Liver (tissue), 1 donor: ENCODE data around the gene ATG5.

ENCODE experiments used
- SP1 ChIP-seq: IDR thresholded peaks from 2 replicates; pipeline ENCODE4 v1.6.1; 2018; ENCODE audit warnings: antibody characterized with exemption, mild to moderate bottlenecking
- TAF1 ChIP-seq: conservative IDR thresholded peaks from 2 replicates; pipeline ENCODE4 v1.6.1; 2016; ENCODE audit warnings: antibody characterized with exemption, mild to moderate bottlenecking
- donor health status: healthy.

DNA sequence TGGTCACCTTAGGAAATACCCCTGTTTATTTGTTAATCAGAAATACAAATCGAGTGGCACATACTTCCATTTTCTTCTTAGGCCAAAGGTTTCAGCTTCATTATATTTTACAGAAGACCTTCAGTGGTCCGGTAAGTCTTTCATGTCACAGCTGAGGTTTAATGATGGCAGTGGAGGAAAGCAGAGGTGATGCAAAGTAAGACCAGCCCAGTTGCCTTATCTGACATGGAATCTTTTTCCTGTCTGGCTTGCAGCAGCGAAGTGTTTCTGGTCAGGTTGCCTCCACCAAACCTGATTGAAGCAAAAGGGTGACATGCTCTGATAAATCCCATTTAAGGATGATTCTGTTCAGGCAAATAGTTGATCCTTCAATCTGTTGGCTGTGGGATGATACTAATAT is 139.4 kb downstream of the ATG5 start:
- TF ChIP-seq SP1 = no peak
- no peak for TF ChIP-seq TAF1
